A549 (cell line): ENCODE data around the gene CDH11.

ENCODE experiments used
- BCL3 ChIP-seq: fragments of >200 bp; sonication (Bioruptor Twin); formaldehyde crosslinking; IDR thresholded peaks from 3 replicates; pipeline ENCODE4 v1.6.1; 2016
- CEBPB ChIP-seq, 2 experiments: fragments of >200 bp in 1 of 2; sonication (Bioruptor Twin) in 1 of 2; formaldehyde crosslinking in 1 of 2; IDR thresholded peaks; 2 replicates each; pipeline ENCODE4 v1.6.1; 2012 to 2016
- CTCF ChIP-seq: fragments of >200 bp; sonication (Bioruptor Twin); formaldehyde crosslinking; IDR thresholded peaks from 3 replicates; pipeline ENCODE4 v1.5.1; 2016
- EP300 ChIP-seq, 2 experiments: fragments of >200 bp; sonication (Bioruptor Twin); formaldehyde crosslinking; IDR thresholded peaks; 2 replicates in 1 of 2; 3 replicates in 1 of 2; pipeline ENCODE4 v1.6.1; 2016 to 2017
- KDM1A ChIP-seq: fragments of 200-600 bp; sonication (generic); IDR thresholded peaks from 2 replicates; pipeline ENCODE4 v1.6.1; 2016; ENCODE audit warnings: low read depth, mild to moderate bottlenecking
- MAFK ChIP-seq: fragments of 450-650 bp; IDR thresholded peaks from 2 replicates; pipeline ENCODE4 v1.6.1; 2014; ENCODE audit not compliant: partially characterized antibody
- POLR2A ChIP-seq: IDR thresholded peaks from 2 replicates; pipeline ENCODE4 v1.6.1; 2012; ENCODE audit warnings: mild to moderate bottlenecking, low read length
- ZSCAN20 ChIP-seq: fragments of 250-450 bp; sonication (Bioruptor Pico); IDR thresholded peaks from 2 replicates; pipeline ENCODE4 v1.8.0; 2022; ENCODE audit warnings: mild to moderate bottlenecking, moderate library complexity
- TF ChIP-seq, protein P1 (sequence below): fragments of 200-600 bp; sonication (generic); IDR thresholded peaks from 2 replicates; pipeline ENCODE4 v1.6.1; 2016; ENCODE audit warnings: antibody characterized with exemption, mild to moderate bottlenecking, moderate library complexity

DNA sequence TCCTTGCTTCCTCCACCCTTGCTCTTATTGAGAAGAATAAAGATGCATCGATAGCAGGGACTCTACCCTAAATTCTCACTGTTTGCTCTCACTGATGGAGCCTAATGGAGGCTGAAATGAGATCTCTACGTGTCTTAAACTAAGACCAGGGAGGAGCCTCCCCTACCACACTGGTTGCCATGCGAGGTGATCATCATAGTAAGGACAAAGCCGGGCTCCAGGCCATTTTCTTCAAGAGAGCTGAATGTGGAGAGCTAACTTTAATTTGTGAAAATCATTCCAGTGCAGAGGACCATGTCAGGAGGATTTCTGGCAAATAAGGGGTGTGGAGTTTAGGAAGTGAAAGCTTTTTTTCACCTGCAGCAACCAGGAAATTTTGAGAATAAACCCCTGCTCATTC is 5.6 kb downstream of the CDH11 start:
- TF ChIP-seq CEBPB (IDR thresholded peaks at IDR 0.05) (no peak), CTCF (no peak), POLR2A (no peak), BCL3 (no peak), KDM1A (no peak), EP300 (IDR thresholded peaks at IDR 0.05) (no peak), MAFK (no peak), ZSCAN20 (CRISPR knock-in tag) (no peak)
- TF ChIP-seq, protein P1, sequence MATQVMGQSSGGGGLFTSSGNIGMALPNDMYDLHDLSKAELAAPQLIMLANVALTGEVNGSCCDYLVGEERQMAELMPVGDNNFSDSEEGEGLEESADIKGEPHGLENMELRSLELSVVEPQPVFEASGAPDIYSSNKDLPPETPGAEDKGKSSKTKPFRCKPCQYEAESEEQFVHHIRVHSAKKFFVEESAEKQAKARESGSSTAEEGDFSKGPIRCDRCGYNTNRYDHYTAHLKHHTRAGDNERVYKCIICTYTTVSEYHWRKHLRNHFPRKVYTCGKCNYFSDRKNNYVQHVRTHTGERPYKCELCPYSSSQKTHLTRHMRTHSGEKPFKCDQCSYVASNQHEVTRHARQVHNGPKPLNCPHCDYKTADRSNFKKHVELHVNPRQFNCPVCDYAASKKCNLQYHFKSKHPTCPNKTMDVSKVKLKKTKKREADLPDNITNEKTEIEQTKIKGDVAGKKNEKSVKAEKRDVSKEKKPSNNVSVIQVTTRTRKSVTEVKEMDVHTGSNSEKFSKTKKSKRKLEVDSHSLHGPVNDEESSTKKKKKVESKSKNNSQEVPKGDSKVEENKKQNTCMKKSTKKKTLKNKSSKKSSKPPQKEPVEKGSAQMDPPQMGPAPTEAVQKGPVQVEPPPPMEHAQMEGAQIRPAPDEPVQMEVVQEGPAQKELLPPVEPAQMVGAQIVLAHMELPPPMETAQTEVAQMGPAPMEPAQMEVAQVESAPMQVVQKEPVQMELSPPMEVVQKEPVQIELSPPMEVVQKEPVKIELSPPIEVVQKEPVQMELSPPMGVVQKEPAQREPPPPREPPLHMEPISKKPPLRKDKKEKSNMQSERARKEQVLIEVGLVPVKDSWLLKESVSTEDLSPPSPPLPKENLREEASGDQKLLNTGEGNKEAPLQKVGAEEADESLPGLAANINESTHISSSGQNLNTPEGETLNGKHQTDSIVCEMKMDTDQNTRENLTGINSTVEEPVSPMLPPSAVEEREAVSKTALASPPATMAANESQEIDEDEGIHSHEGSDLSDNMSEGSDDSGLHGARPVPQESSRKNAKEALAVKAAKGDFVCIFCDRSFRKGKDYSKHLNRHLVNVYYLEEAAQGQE, result no peak
